Activated CD8-positive, alpha-beta T cell treated with anti-CD3 and anti-CD28 coated beads, Interleukin-2, amount 10 ng/mL, durations not matched to agents 7 days and 5 days (primary cell): ENCODE results near the gene EHD1. TPM values are rescaled to one million over a fixed set of nuclear protein-coding genes. Genes with fewer than 3 reads are reported as not detected.

Experiments used
- ATAC-seq: fragments of 150-1000 bp; cut with Tn5 transposase; one replicate; pipeline ENCODE4 v1.10.0; 2021; ENCODE audit warnings: moderate library complexity
- CTCF ChIA-PET: fragments of 350-600 bp; sonication (Branson Sonifier 250); formaldehyde crosslinking; loops from one replicate; lab custom pipeline; 2021; ENCODE audit warnings: antibody characterized with exemption; lab: Charles Lee
- POLR2A ChIA-PET: fragments of 350-600 bp; sonication (Branson Sonifier 250); formaldehyde crosslinking; loops from one replicate; lab custom pipeline; 2021; ENCODE audit warnings: antibody characterized with exemption; lab: Charles Lee
- DNase-seq: peaks from one replicate; pipeline ENCODE4 v3.0.0-alpha.2; 2020
- H3K27ac Mint-ChIP-seq: one replicate; pipeline ENCODE4 v1.8.0; 2021; ENCODE audit warnings: mild to moderate bottlenecking, mixed read lengths
- H3K27me3 Mint-ChIP-seq: one replicate; pipeline ENCODE4 v1.8.0; 2021; ENCODE audit warnings: low read depth, mixed read lengths
- H3K36me3 Mint-ChIP-seq: one replicate; pipeline ENCODE4 v1.8.0; 2021; ENCODE audit warnings: low read depth, mixed read lengths
- H3K4me1 Mint-ChIP-seq: one replicate; pipeline ENCODE4 v1.8.0; 2021; ENCODE audit warnings: low read depth, mixed read lengths
- H3K4me3 Mint-ChIP-seq: one replicate; pipeline ENCODE4 v1.8.0; 2021; ENCODE audit warnings: mild to moderate bottlenecking, mixed read lengths
- H3K9me3 Mint-ChIP-seq: one replicate; pipeline ENCODE4 v1.8.0; 2022; ENCODE audit warnings: mixed read lengths; ENCODE audit not compliant: insufficient read depth
- total RNA-seq, 2 experiments: library from RNA; stranded (reverse); gene quantifications; one replicate each; pipeline ENCODE4 v1.2.3, GENCODE V29; 2021

Gene EHD1
- total RNA-seq, 2 experiments from 2014 or later: 145 to 150 TPM

DNA sequence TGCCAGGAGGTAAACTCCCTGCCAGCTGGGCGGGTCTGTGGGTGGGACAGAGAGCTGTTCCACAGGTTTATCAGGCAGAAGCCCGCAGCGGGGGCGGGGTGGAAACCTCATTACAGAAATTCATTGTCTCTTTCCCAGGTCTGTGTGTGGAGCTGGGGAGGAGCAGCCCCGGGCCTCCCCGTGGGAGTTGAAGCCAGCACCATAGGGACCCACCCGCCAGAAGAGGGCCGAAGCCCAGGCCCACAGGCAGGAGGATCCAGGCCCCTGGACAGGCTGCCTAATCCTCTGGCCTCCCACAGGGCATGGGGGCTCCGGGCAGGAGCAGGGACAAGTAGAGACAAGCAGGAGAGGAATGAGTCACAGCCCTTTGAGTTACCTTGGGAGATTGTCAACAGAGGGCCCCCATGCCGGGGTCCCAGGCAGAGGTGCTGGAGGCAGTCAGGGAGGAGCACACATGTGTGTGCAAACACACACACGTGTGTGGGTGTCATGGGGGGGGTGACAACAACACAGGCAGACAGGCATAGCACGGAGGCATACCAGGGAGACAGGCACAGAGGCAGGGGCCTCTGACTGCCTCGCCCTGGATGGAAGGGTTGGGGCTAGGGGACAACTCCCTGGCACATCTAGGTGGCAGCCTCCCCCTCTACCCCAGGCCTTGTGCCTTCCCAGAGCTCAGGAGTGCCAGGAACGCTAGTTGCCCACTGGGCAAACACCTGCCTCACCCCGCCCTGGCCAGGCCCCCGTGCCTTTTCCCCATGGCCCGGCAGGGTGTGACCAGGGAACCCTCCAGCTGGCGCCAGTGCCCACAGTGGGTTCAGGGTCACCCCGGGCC lies 35.4 kb downstream of the EHD1 start:
- ChIA-PET POLR2A (interaction anchor here (1.1 kb wide), 1 partner anchor 16 kb away, joined by 3 read pairs; no protein-coding TSS in a partner anchor), CTCF (interaction anchor here (0.7 to 20.9 kb wide), 9 partner anchors 8 to 51 kb away, joined by 3 to 491 read pairs (median 4); partner anchors contain the start of gene EHD1)
- Mint-ChIP-seq H3K9me3 (no peaks in the 10 kb centered on the region), H3K27me3 (no peaks in the 10 kb centered on the region), H3K4me1 (peaks cover 23% of the 10 kb centered on the region), H3K27ac (no peak overlapping the region), H3K4me3 (peak overlapping the region; percentile 34), H3K36me3 (no peaks in the 10 kb centered on the region)
- no peak for DNase-seq
- ATAC-seq: no peak

- DNase-seq (no peak), ATAC-seq (no peak)
- H3K27me3 Mint-ChIP-seq: no peaks in the 10 kb centered on the region
- H3K9me3 Mint-ChIP-seq: no peaks in the 10 kb centered on the region
- no peak overlapping the region for H3K4me3 Mint-ChIP-seq
- no peaks in the 10 kb centered on the region for H3K36me3 Mint-ChIP-seq
- ChIA-PET CTCF (interaction anchor here (1.1 to 20.9 kb wide), 2 partner anchors 43 to 52 kb away, joined by 3 to 491 read pairs; no protein-coding TSS in a partner anchor), POLR2A (no interaction called here)
- no peak overlapping the region for H3K27ac Mint-ChIP-seq
- H3K4me1 Mint-ChIP-seq: peaks cover 23% of the 10 kb centered on the region
Measured at GRCh38 chr11:64842366-64842759, 36.1 kb downstream of the EHD1 start.

GRCh38 chr11:64841592-64842365 lies 36.6 kb downstream of the EHD1 start:
- no peak overlapping the region for H3K27ac Mint-ChIP-seq
- H3K4me3 Mint-ChIP-seq: no peak overlapping the region
- POLR2A ChIA-PET: no interaction called here
- H3K27me3 Mint-ChIP-seq: no peaks in the 10 kb centered on the region
- no peak for DNase-seq
- peaks cover 23% of the 10 kb centered on the region for H3K4me1 Mint-ChIP-seq
- ATAC-seq: no peak
- no peaks in the 10 kb centered on the region for H3K9me3 Mint-ChIP-seq
- no peaks in the 10 kb centered on the region for H3K36me3 Mint-ChIP-seq
- CTCF ChIA-PET: interaction anchor here (0.7 to 20.9 kb wide), 3 partner anchors 44 to 194 kb away, joined by 3 to 491 read pairs (median 4); no protein-coding TSS in a partner anchor

DNA sequence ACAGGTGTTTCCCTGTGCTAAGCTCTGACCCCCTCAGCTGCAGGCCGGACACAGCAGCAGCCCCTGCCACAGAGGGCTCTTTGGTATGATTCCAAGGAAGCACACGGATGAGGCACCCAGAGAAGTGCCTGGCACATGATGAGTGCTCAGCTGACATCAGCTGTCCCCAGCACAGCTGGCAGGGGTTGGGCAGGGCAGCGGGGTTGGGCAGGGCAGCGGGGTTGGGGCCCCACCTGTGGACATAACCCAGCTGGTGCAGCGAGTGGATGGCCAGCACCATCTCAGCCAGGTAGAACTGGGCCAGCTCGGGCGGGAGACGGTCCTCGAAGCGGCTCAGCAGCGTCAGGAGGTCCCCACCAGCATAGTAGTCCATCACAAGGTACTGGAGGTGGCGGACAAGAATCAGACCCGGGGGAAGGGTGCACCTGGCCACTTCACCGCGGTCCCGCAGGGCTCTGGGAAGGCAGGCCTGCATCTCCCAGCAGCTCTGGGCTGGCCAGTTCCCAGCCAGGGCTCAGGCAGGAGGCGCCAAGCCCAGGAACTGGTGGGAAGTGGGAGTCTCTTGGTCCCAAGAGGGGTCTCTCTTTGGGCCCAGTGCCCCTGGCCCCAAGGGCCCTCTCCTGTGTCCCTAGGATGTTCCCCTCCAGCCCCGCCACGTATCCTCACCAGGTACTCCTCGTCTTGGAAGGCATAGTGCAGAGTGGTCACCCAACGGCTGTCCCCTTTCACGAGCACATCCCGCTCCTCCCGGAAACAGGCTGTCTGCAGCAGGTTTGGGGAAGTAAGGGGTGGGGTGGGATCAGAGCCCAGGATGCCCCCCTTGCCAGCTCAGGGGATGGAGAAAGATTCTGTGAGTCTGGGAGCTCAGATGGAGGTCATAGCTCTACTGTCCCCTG lies 38.3 kb downstream of the EHD1 start:
- H3K9me3 Mint-ChIP-seq: no peaks in the 10 kb centered on the region
- ChIA-PET POLR2A (interaction anchor here (1.2 kb wide), 1 partner anchor 66 kb away, joined by 3 read pairs; no protein-coding TSS in a partner anchor), CTCF (no interaction called here)
- H3K4me3 Mint-ChIP-seq: no peak overlapping the region
- no peaks in the 10 kb centered on the region for H3K27me3 Mint-ChIP-seq
- H3K36me3 Mint-ChIP-seq: no peaks in the 10 kb centered on the region
- H3K27ac Mint-ChIP-seq: no peak overlapping the region
- H3K4me1 Mint-ChIP-seq: peaks cover 21% of the 10 kb centered on the region
- no peak for ATAC-seq
- DNase-seq: no peak

- no peaks in the 10 kb centered on the region for H3K9me3 Mint-ChIP-seq
- no peak for DNase-seq
- ATAC-seq: no peak
- H3K4me1 Mint-ChIP-seq: peaks cover 18% of the 10 kb centered on the region
- no peak overlapping the region for H3K27ac Mint-ChIP-seq
- H3K27me3 Mint-ChIP-seq: no peaks in the 10 kb centered on the region
- CTCF ChIA-PET: no interaction called here
- no peaks in the 10 kb centered on the region for H3K36me3 Mint-ChIP-seq
- no peak overlapping the region for H3K4me3 Mint-ChIP-seq
- POLR2A ChIA-PET: interaction anchor here (1.2 kb wide), 1 partner anchor 65 kb away, joined by 3 read pairs; no protein-coding TSS in a partner anchor
Measured at GRCh38 chr11:64839335-64839734, 39.1 kb downstream of the EHD1 start.

GRCh38 chr11:64838600-64839334 lies 39.7 kb downstream of the EHD1 start:
- CTCF ChIA-PET: no interaction called here
- no peaks in the 10 kb centered on the region for H3K9me3 Mint-ChIP-seq
- H3K36me3 Mint-ChIP-seq: no peaks in the 10 kb centered on the region
- H3K27ac Mint-ChIP-seq: no peak overlapping the region
- H3K4me1 Mint-ChIP-seq: peaks cover 15% of the 10 kb centered on the region
- POLR2A ChIA-PET: no interaction called here
- H3K4me3 Mint-ChIP-seq: no peak overlapping the region
- DNase-seq (no peak), ATAC-seq (no peak)
- H3K27me3 Mint-ChIP-seq: no peaks in the 10 kb centered on the region

DNA sequence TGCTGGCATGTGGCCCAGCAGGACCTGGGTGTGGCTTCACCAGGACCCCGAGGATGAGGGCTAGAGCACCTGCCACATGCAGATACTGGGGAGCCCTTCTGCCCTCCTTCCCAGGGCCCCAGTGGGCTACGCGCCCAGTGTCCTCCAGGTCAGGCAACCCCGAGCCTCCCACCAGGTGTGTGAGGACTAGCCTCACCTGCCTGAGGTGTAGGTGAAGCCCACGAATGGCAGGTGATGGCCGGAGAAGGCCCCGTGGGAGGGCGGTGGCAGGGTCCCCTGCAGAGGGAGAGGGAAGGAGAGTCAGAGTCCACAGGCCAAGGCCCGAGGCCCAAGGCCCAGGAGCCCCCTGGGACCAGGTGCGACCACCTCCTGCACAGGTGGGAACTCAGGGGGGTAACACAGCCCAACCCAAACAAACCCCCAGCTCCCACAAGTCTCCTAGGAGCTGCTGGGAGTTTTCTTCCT lies 40.5 kb downstream of the EHD1 start:
- DNase-seq (no peak), ATAC-seq (no peak)
- H3K27me3 Mint-ChIP-seq: no peaks in the 10 kb centered on the region
- H3K36me3 Mint-ChIP-seq: no peaks in the 10 kb centered on the region
- H3K9me3 Mint-ChIP-seq: no peaks in the 10 kb centered on the region
- CTCF ChIA-PET: no interaction called here
- POLR2A ChIA-PET: no interaction called here
- H3K4me3 Mint-ChIP-seq: no peak overlapping the region
- no peak overlapping the region for H3K27ac Mint-ChIP-seq
- peaks cover 12% of the 10 kb centered on the region for H3K4me1 Mint-ChIP-seq

- CTCF ChIA-PET: interaction anchor here (1.5 to 3.8 kb wide), 2 partner anchors 10 to 34 kb away, joined by 3 to 31 read pairs; partner anchors contain the start of gene CDC42BPG
- peaks cover 12% of the 10 kb centered on the region for H3K4me1 Mint-ChIP-seq
- POLR2A ChIA-PET: no interaction called here
Measured at GRCh38 chr11:64836448-64837072, 41.9 kb downstream of the EHD1 start.

DNA sequence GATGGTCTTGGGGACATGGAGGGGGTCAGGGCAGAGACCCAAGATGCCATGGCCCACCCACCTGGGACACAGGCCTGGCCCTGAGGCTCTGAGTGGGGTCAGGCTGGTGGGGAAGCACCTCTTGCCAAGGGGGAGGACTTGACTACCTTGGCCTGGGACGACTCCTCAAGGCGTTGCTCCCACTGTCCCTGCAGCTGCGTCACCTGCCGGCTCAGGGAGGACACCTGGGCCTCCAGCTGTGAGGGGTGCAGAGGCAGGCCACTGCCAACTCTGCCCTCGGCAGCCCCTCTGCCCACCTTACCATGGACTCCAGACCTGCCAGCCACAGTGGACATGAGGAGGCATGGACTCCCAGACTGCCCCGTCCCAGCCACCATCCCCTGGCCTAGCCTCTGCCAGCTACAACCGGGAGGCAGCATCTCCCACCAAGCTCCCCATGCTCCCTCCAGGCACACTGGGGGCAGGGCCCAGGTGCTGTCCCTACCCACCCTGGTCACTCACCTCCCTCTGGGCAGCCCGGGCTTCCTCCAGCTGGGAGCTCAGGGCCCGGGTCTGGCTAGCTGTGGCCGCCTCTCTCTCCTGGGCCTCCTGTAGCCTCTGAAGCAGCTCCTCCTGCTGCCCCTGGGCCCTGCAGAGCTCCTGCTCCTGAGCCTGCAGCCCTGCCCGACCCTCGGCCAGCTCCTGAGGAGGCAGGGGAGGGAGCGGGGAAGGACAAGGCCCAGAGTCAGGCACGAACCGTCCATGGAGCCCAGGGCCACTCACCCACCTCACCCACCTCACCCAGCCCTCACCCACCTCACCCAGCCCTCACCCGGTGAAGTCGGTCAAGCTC lies 42.6 kb downstream of the EHD1 start:
- H3K9me3 Mint-ChIP-seq: no peaks in the 10 kb centered on the region
- ATAC-seq (no peak), DNase-seq (no peak)
- H3K27ac Mint-ChIP-seq: no peak overlapping the region
- ChIA-PET CTCF (interaction anchor here (0.8 to 3.8 kb wide), 3 partner anchors 10 to 52 kb away, joined by 3 to 31 read pairs (median 3); partner anchors contain the start of gene CDC42BPG), POLR2A (no interaction called here)
- no peaks in the 10 kb centered on the region for H3K27me3 Mint-ChIP-seq
- no peak overlapping the region for H3K4me3 Mint-ChIP-seq
- H3K36me3 Mint-ChIP-seq: no peaks in the 10 kb centered on the region
- H3K4me1 Mint-ChIP-seq: peaks cover 12% of the 10 kb centered on the region

More at GRCh38 chr11:64836448-64837072, 41.9 kb downstream of the EHD1 start:
- no peak for DNase-seq
- Mint-ChIP-seq H3K9me3 (no peaks in the 10 kb centered on the region), H3K4me3 (no peak overlapping the region), H3K27ac (peak overlapping the region; percentile 52), H3K36me3 (no peaks in the 10 kb centered on the region), H3K27me3 (no peaks in the 10 kb centered on the region)
- no peak for ATAC-seq
